HepG2 (cell line): ENCODE measurements around the gene ADARB2.

Experiments
- EP300 ChIP-seq, 3 experiments: sonication (generic) in 1 of 3; formaldehyde crosslinking in 1 of 3; IDR thresholded peaks; 2 replicates each; pipeline versions ENCODE4 v1.5.1 to v1.6.1; 2011 to 2020; ENCODE audit warnings: low read depth in 2 of 3, low read length in 2 of 3, borderline replicate concordance in 1 of 3, improper control_type of control experiment in 1 of 3, mild to moderate bottlenecking in 1 of 3, missing genetic modification reagents in 1 of 3, moderate library complexity in 1 of 3
- ZNF343 ChIP-seq: sonication (generic); formaldehyde crosslinking; IDR thresholded peaks from 2 replicates; pipeline ENCODE4 v1.4.0; 2020; ENCODE audit warnings: mild to moderate bottlenecking, missing genetic modification reagents
- TF ChIP-seq, protein P1 (sequence below), 2 experiments: IDR thresholded peaks; 2 replicates each; pipeline ENCODE4 v1.6.1; 2011 to 2012; ENCODE audit warnings: low read length in 2 of 2, borderline replicate concordance in 1 of 2, low read depth in 1 of 2, mild to moderate bottlenecking in 1 of 2, moderate library complexity in 1 of 2

DNA sequence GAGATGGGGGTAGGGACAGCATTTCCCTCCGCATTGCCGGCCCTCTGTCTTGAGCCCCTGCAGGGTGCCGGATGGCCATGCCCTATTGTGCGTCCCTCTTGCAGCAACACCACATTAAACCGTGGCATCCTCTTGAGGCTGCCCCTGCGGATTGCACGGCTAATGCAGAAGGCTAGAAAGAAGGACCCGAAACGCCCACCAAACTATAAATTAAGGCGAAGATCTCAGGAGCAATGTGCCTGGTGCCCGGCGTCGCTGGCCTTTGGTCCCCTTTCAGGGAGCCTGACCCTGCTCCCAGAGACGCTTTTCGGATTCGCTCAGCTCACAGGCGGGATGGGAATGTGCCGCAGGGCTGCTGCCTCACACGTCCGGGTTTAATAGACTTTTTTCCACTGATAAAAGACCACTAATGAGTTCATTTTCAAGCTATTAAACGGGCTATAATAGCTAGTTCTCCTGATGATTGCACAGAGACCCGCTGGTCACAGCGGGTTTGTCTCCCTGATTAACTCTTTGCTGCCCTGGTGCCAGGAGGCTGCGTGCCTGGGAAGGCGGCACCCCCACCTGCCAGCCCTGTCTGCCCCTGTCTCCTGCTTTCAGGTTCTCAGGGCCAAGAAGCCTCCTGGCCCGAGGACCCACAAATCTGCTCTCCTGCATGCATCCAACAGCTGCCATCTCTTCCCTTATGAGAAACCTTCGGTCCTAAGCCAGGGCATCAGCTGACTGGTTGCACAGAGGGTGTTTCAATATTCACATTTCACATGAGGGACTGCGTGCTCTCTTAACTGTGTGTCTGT is 128.3 kb downstream of the ADARB2 start:
- TF ChIP-seq ZNF343 (CRISPR knock-in tag) (no peak), EP300 (IDR thresholded peaks at IDR 0.05; ENCODE audit: low read depth in 2 of 2, low read length in 2 of 2) (no peak), EP300 (CRISPR knock-in tag; IDR thresholded peaks at IDR 0.05; ENCODE audit: borderline replicate concordance) (no peak)
- TF ChIP-seq, protein P1, sequence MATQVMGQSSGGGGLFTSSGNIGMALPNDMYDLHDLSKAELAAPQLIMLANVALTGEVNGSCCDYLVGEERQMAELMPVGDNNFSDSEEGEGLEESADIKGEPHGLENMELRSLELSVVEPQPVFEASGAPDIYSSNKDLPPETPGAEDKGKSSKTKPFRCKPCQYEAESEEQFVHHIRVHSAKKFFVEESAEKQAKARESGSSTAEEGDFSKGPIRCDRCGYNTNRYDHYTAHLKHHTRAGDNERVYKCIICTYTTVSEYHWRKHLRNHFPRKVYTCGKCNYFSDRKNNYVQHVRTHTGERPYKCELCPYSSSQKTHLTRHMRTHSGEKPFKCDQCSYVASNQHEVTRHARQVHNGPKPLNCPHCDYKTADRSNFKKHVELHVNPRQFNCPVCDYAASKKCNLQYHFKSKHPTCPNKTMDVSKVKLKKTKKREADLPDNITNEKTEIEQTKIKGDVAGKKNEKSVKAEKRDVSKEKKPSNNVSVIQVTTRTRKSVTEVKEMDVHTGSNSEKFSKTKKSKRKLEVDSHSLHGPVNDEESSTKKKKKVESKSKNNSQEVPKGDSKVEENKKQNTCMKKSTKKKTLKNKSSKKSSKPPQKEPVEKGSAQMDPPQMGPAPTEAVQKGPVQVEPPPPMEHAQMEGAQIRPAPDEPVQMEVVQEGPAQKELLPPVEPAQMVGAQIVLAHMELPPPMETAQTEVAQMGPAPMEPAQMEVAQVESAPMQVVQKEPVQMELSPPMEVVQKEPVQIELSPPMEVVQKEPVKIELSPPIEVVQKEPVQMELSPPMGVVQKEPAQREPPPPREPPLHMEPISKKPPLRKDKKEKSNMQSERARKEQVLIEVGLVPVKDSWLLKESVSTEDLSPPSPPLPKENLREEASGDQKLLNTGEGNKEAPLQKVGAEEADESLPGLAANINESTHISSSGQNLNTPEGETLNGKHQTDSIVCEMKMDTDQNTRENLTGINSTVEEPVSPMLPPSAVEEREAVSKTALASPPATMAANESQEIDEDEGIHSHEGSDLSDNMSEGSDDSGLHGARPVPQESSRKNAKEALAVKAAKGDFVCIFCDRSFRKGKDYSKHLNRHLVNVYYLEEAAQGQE (IDR thresholded peaks at IDR 0.05; ENCODE audit: borderline replicate concordance in 1 of 2, low read depth in 1 of 2, low read length in 2 of 2): no peak
